ENCODE measurements around the gene ACTMAP. TPM values are rescaled to one million over a fixed set of nuclear protein-coding genes. Genes with fewer than 3 reads are reported as not detected.

Gene ACTMAP
- total and polyA plus RNA-seq, 2 of the 13 experiments (the other 11 are each of a cell fraction or from before 2014, with no cell fraction given), result 2.2 to 7.9 TPM

DNA sequence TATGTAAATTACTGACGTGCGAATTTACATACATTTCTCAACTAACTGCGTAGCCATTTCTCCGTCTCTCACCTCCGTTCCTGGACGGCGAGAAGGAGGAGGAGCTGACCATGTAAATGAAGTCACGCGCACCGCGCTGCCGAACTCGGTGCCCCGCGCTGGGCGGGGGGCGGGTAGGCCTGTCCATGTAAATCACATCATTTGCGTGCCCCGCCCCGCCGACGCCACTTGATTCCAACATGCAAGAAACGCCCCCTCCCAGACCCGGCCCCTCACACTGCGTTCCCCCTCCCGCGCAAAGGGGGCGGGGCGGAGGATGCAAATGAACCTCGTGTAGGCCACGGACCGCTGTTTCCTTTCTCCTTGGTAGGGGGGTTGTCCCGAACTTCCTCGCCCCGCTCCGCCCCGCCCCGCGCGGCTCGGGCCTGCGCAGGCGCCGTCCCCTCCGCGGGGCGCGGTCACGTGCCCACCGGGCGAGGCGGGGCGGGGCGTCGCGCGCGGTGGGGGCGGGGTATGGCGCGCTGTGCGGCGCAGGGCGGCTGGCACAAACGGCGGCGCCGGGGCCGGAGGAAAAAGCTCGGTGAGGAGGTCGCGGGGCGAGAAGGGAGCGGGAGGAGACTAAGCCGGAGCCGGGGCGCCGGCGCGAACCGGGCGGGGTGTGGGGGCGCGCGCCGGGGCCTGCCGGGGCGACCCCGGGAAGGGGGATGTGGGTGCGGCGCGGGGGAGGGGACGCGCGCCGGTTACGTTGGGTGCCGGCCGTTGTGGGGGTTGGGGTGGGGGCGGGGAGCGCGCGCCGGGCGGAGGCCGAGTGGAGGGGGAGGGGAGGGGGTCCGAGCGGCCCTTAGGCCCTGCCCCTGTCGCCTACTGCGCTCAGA is 48.6 kb upstream of the ACTMAP start, which contains the start of gene EGLN2 (continued):
- TF ChIP-seq, protein P1, sequence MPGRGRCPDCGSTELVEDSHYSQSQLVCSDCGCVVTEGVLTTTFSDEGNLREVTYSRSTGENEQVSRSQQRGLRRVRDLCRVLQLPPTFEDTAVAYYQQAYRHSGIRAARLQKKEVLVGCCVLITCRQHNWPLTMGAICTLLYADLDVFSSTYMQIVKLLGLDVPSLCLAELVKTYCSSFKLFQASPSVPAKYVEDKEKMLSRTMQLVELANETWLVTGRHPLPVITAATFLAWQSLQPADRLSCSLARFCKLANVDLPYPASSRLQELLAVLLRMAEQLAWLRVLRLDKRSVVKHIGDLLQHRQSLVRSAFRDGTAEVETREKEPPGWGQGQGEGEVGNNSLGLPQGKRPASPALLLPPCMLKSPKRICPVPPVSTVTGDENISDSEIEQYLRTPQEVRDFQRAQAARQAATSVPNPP (CRISPR knock-in tag; IDR thresholded peaks at IDR 0.05), result no peak
- TF ChIP-seq, protein P2, sequence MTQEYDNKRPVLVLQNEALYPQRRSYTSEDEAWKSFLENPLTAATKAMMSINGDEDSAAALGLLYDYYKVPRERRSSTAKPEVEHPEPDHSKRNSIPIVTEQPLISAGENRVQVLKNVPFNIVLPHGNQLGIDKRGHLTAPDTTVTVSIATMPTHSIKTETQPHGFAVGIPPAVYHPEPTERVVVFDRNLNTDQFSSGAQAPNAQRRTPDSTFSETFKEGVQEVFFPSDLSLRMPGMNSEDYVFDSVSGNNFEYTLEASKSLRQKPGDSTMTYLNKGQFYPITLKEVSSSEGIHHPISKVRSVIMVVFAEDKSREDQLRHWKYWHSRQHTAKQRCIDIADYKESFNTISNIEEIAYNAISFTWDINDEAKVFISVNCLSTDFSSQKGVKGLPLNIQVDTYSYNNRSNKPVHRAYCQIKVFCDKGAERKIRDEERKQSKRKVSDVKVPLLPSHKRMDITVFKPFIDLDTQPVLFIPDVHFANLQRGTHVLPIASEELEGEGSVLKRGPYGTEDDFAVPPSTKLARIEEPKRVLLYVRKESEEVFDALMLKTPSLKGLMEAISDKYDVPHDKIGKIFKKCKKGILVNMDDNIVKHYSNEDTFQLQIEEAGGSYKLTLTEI (CRISPR knock-in tag; conservative IDR thresholded peaks at IDR 0.05), result no peak
- no peak for TF ChIP-seq ADNP (CRISPR knock-in tag; IDR thresholded peaks at IDR 0.05)
- TF ChIP-seq ZNF747 (CRISPR knock-in tag; IDR thresholded peaks at IDR 0.05; ENCODE audit: borderline replicate concordance), result no peak; the same call in 1 of the 2 replicates
- 0 out of 2 replicates have a peak, but pooled peaks have one; percentile 49 for TF ChIP-seq ZNF431 (CRISPR knock-in tag; IDR thresholded peaks at IDR 0.05; ENCODE audit: borderline replicate concordance, low read depth)
- TF ChIP-seq, protein P3, sequence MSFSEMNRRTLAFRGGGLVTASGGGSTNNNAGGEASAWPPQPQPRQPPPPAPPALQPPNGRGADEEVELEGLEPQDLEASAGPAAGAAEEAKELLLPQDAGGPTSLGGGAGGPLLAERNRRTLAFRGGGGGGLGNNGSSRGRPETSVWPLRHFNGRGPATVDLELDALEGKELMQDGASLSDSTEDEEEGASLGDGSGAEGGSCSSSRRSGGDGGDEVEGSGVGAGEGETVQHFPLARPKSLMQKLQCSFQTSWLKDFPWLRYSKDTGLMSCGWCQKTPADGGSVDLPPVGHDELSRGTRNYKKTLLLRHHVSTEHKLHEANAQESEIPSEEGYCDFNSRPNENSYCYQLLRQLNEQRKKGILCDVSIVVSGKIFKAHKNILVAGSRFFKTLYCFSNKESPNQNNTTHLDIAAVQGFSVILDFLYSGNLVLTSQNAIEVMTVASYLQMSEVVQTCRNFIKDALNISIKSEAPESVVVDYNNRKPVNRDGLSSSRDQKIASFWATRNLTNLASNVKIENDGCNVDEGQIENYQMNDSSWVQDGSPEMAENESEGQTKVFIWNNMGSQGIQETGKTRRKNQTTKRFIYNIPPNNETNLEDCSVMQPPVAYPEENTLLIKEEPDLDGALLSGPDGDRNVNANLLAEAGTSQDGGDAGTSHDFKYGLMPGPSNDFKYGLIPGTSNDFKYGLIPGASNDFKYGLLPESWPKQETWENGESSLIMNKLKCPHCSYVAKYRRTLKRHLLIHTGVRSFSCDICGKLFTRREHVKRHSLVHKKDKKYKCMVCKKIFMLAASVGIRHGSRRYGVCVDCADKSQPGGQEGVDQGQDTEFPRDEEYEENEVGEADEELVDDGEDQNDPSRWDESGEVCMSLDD (CRISPR knock-in tag; IDR thresholded peaks at IDR 0.05; ENCODE audit: borderline replicate concordance), result no peak
- no peak for TF ChIP-seq ZSCAN22 (CRISPR knock-in tag; IDR thresholded peaks at IDR 0.05)
- no peak for TF ChIP-seq FOXA1 (IDR thresholded peaks at IDR 0.05)
- TF ChIP-seq FOXA1 (CRISPR knock-in tag; IDR thresholded peaks at IDR 0.05), result 0 out of 2 replicates have a peak, but pooled peaks have one; percentile 3
- TF ChIP-seq CHD4 (IDR thresholded peaks at IDR 0.05; ENCODE audit: borderline replicate concordance, low read length), result no peak
- TF ChIP-seq, protein P4, sequence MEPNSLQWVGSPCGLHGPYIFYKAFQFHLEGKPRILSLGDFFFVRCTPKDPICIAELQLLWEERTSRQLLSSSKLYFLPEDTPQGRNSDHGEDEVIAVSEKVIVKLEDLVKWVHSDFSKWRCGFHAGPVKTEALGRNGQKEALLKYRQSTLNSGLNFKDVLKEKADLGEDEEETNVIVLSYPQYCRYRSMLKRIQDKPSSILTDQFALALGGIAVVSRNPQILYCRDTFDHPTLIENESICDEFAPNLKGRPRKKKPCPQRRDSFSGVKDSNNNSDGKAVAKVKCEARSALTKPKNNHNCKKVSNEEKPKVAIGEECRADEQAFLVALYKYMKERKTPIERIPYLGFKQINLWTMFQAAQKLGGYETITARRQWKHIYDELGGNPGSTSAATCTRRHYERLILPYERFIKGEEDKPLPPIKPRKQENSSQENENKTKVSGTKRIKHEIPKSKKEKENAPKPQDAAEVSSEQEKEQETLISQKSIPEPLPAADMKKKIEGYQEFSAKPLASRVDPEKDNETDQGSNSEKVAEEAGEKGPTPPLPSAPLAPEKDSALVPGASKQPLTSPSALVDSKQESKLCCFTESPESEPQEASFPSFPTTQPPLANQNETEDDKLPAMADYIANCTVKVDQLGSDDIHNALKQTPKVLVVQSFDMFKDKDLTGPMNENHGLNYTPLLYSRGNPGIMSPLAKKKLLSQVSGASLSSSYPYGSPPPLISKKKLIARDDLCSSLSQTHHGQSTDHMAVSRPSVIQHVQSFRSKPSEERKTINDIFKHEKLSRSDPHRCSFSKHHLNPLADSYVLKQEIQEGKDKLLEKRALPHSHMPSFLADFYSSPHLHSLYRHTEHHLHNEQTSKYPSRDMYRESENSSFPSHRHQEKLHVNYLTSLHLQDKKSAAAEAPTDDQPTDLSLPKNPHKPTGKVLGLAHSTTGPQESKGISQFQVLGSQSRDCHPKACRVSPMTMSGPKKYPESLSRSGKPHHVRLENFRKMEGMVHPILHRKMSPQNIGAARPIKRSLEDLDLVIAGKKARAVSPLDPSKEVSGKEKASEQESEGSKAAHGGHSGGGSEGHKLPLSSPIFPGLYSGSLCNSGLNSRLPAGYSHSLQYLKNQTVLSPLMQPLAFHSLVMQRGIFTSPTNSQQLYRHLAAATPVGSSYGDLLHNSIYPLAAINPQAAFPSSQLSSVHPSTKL (CRISPR knock-in tag; IDR thresholded peaks at IDR 0.05), result no peak
- no peak for TF ChIP-seq ZNF562 (CRISPR knock-in tag; IDR thresholded peaks at IDR 0.05; ENCODE audit: borderline replicate concordance)
- TF ChIP-seq, protein P5, sequence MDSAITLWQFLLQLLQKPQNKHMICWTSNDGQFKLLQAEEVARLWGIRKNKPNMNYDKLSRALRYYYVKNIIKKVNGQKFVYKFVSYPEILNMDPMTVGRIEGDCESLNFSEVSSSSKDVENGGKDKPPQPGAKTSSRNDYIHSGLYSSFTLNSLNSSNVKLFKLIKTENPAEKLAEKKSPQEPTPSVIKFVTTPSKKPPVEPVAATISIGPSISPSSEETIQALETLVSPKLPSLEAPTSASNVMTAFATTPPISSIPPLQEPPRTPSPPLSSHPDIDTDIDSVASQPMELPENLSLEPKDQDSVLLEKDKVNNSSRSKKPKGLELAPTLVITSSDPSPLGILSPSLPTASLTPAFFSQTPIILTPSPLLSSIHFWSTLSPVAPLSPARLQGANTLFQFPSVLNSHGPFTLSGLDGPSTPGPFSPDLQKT (CRISPR knock-in tag; IDR thresholded peaks at IDR 0.05; ENCODE audit: borderline replicate concordance), result no peak
- TF ChIP-seq ZNF234 (CRISPR knock-in tag; conservative IDR thresholded peaks at IDR 0.05), result no peak
- no peak for TF ChIP-seq RFXANK (CRISPR knock-in tag; IDR thresholded peaks at IDR 0.05)
- no peak for TF ChIP-seq SOX5 (CRISPR knock-in tag; IDR thresholded peaks at IDR 0.05; ENCODE audit: borderline replicate concordance)
- TF ChIP-seq NFATC3 (CRISPR knock-in tag; IDR thresholded peaks at IDR 0.05), result no peak
- no peak for TF ChIP-seq CHCHD3 (CRISPR knock-in tag; IDR thresholded peaks at IDR 0.05)
